Keratinocyte (primary cell): ENCODE measurements around the gene SHD. TPM values are rescaled to one million over a fixed set of nuclear protein-coding genes. Genes with fewer than 3 reads are reported as not detected.

Source experiments
- DNase-seq: peaks from one replicate; pipeline ENCODE4 v3.0.0-alpha.2; 2011; ENCODE audit warnings: low read depth, missing footprints, low spot score
- FAIRE-seq: peaks from 2 replicates; lab custom pipeline; 2011; peaks lifted over from hg19 to GRCh38; lab: Jason Lieb, UNC
- H2AFZ ChIP-seq: 2 replicates; pipeline ENCODE4 v1.6.0; 2012; ENCODE audit warnings: low read length, control low read depth, inconsistent platforms; ENCODE audit not compliant: control insufficient read depth
- H3K27ac ChIP-seq: 2 replicates; pipeline ENCODE4 v1.5.1; 2011; ENCODE audit warnings: low read length; ENCODE audit not compliant: control insufficient read depth, insufficient read depth
- H3K27me3 ChIP-seq: 3 replicates; pipeline ENCODE4 v1.6.0; 2011; ENCODE audit warnings: low read length; ENCODE audit not compliant: control insufficient read depth, insufficient read depth; ENCODE audit errors: extremely low read depth
- H3K36me3 ChIP-seq, 2 experiments: 2 replicates in 1 of 2; 3 replicates in 1 of 2; pipeline ENCODE4 v1.5.1; 2011; ENCODE audit warnings: low read length in 2 of 2, mild to moderate bottlenecking in 1 of 2; ENCODE audit not compliant: control insufficient read depth in 2 of 2, insufficient read depth in 2 of 2; ENCODE audit errors: extremely low read depth in 1 of 2
- H3K4me1 ChIP-seq: 3 replicates; pipeline ENCODE4 v1.5.1; 2011; ENCODE audit warnings: low read length; ENCODE audit not compliant: control insufficient read depth, insufficient read depth; ENCODE audit errors: extremely low read depth
- H3K4me2 ChIP-seq: 3 replicates; pipeline ENCODE4 v1.6.0; 2011; ENCODE audit warnings: low read depth, low read length; ENCODE audit not compliant: control insufficient read depth, insufficient read depth; ENCODE audit errors: extremely low read depth
- H3K4me3 ChIP-seq, 3 experiments: fragments of 200-600 bp in 1 of 3; sonication (generic) in 1 of 3; 2 replicates in 2 of 3; 3 replicates in 1 of 3; pipeline ENCODE4 v1.5.1; 2011 to 2016; ENCODE audit warnings: low read length in 3 of 3, mild to moderate bottlenecking in 3 of 3, control low read depth in 2 of 3, inconsistent platforms in 1 of 3, low read depth in 1 of 3, mixed read lengths in 1 of 3, mixed run types in 1 of 3, moderate library complexity in 1 of 3; ENCODE audit not compliant: control insufficient read depth in 2 of 3, insufficient read depth in 2 of 3; ENCODE audit errors: extremely low read depth in 1 of 3
- H3K79me2 ChIP-seq: 2 replicates; pipeline ENCODE4 v1.6.0; 2012; ENCODE audit warnings: low read length; ENCODE audit not compliant: control insufficient read depth, insufficient read depth
- H3K9ac ChIP-seq: 3 replicates; pipeline ENCODE4 v1.6.0; 2011; ENCODE audit warnings: low read length; ENCODE audit not compliant: control insufficient read depth, insufficient read depth; ENCODE audit errors: extremely low read depth
- H3K9me1 ChIP-seq: 3 replicates; pipeline ENCODE4 v1.6.0; 2011; ENCODE audit warnings: low read length; ENCODE audit not compliant: control insufficient read depth, insufficient read depth; ENCODE audit errors: extremely low read depth
- H3K9me3 ChIP-seq: 2 replicates; pipeline ENCODE4 v1.5.1; 2012; ENCODE audit warnings: low read depth, low read length; ENCODE audit not compliant: control insufficient read depth
- H4K20me1 ChIP-seq: 3 replicates; pipeline ENCODE4 v1.6.0; 2011; ENCODE audit warnings: low read length; ENCODE audit not compliant: control insufficient read depth, insufficient read depth; ENCODE audit errors: extremely low read depth
- CTCF ChIP-seq, 3 experiments: IDR thresholded peaks in 1 of 3; conservative IDR thresholded peaks in 1 of 3; optimal IDR thresholded peaks in 1 of 3; 2 replicates in 2 of 3; 3 replicates in 1 of 3; pipeline versions ENCODE3 to v1.5.1; 2011; ENCODE audit warnings: low read length in 3 of 3, mild to moderate bottlenecking in 3 of 3, moderate library complexity in 2 of 3, control low read depth in 1 of 3, inconsistent platforms in 1 of 3; ENCODE audit not compliant: insufficient read depth in 2 of 3; ENCODE audit errors: extremely low read depth in 1 of 3
- EZH2 ChIP-seq: IDR thresholded peaks from one replicate; pipeline ENCODE4 v1.6.1; 2012; ENCODE audit warnings: inconsistent platforms, mild to moderate bottlenecking, low read length, moderate library complexity
- dilution Hi-C: fragments of 300-500 bp; cut with MboI; formaldehyde crosslinking; loops from one replicate; pipeline ENCODE4 v1.7.0; 2020; ENCODE audit warnings: low sequenced_read_pairs; ENCODE audit not compliant: extremely low pct_ligation_motif_present
- polyA plus RNA-seq, 5 experiments: library from polyadenylated mRNA; depleted of rRNA in 3 of 5; stranded (reverse) in 3 of 5; stranded (forward) in 1 of 5; unstranded in 1 of 5; fragments of >200 nt; gene quantifications; 1 replicate in 1 of 5; 2 replicates in 3 of 5; 3 replicates in 1 of 5; pipeline versions ENCODE4 v1.2.1 to v1.2.3, GENCODE V29; 2011 to 2012; ENCODE audit warnings: missing spikeins in 2 of 5, low read depth in 1 of 5, low replicate concordance in 1 of 5

SHD gene
- polyA plus RNA-seq, 1 donor (not counting 4 experiments of a cell fraction or from before 2014, with no cell fraction given), result not detected

DNA sequence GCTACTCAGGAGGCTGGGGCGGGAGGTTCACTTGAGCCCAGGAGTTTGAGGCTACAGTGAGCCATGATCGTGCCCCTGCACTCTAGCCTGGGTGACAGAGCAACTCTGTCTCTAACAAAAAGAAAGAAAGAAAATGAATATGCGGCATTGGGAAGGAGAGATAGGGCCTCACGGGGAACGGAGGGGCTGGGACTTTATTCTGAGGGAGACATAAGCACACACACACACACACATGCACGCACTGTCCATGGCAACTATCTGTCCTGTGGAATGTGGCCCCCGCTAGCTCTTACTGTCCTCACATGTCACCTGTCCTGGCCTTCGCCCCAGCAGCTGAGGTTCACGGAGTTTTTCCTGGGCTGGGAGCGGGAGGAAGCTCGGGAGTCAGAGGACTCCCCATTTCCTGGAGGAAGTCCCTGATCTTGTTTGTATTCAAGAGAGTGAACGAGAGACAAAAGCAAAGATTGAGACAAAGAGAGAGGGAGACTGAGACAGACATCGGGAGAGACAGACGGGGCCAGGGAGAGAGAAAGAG lies 58.9 kb downstream of the SHD start:
- peak overlapping the region; percentile 80 for H3K9ac ChIP-seq
- no peaks in the 10 kb centered on the region for H4K20me1 ChIP-seq
- H3K9me3 ChIP-seq, result no peaks in the 10 kb centered on the region
- dilution Hi-C loops, result no loop called here
- peaks cover 0 to 5% of the 10 kb centered on the region in 2 experiments for H3K36me3 ChIP-seq
- H2AFZ ChIP-seq, result peak overlapping the region; percentile 85
- H3K4me2 ChIP-seq, result peak overlapping the region; percentile 95
- H3K79me2 ChIP-seq, result peaks cover 1% of the 10 kb centered on the region
- H3K9me1 ChIP-seq, result no peaks in the 10 kb centered on the region
- DNase-seq, result no peak
- H3K4me3 ChIP-seq, result peak overlapping the region; percentile 60 to 83 (median 65)
- peak overlapping the region; percentile 57 for H3K27ac ChIP-seq
- peak; percentile 13 for FAIRE-seq
- peaks cover 6% of the 10 kb centered on the region for H3K4me1 ChIP-seq
- TF ChIP-seq CTCF (optimal IDR thresholded peaks at IDR 0.05 in 1 of 3, IDR thresholded peaks at IDR 0.05 in 1 of 3, conservative IDR thresholded peaks at IDR 0.05 in 1 of 3; ENCODE audit: extremely low read depth in 1 of 3, insufficient read depth in 2 of 3, low read length in 3 of 3) (no peak), EZH2 (no peak)
- no peaks in the 10 kb centered on the region for H3K27me3 ChIP-seq

GRCh38 chr19:4338441-4339355 lies 59.6 kb downstream of the SHD start, which contains the start of gene STAP2:
Gene STAP2 (minus strand): TSS chr19:4338827. CDS start chr19:4338753, 74 bp downstream.
- peak within 1 kb of the TSS; percentile 57 for H3K27ac ChIP-seq

More at GRCh38 chr19:4338441-4339355, 59.6 kb downstream of the SHD start, which contains the start of gene STAP2:
- no peak for TF ChIP-seq CTCF (optimal IDR thresholded peaks at IDR 0.05 in 1 of 3, IDR thresholded peaks at IDR 0.05 in 1 of 3, conservative IDR thresholded peaks at IDR 0.05 in 1 of 3; ENCODE audit: extremely low read depth in 1 of 3, insufficient read depth in 2 of 3, low read length in 3 of 3)
- no peak for TF ChIP-seq EZH2
- dilution Hi-C loops, result no loop called here
- Histone ChIP-seq H3K9ac (peak within 1 kb of the TSS; percentile 80), H4K20me1 (no peaks in the 10 kb centered on the region), H3K9me3 (no peaks in the 10 kb centered on the region), H3K79me2 (peaks cover 1% of the 10 kb centered on the region), H3K36me3 (peaks cover 0 to 3% of the 10 kb centered on the region in 2 experiments), H3K9me1 (no peaks in the 10 kb centered on the region), H2AFZ (peak within 1 kb of the TSS; percentile 85), H3K27me3 (no peaks in the 10 kb centered on the region), H3K4me3 (peak within 1 kb of the TSS; percentile 60 to 83 (median 65)), H3K4me1 (peaks cover 9% of the 10 kb centered on the region), H3K4me2 (peak within 1 kb of the TSS; percentile 95)
- DNase-seq, result no peak
- peak; percentile 41 for FAIRE-seq

Other genes with a start within 250 kb of the SHD start
- gene ZBTB7A, start 212.4 kb upstream of the SHD start, polyA plus RNA-seq, result 3.7 to 9.8 TPM (median 7.2 TPM) in 3 replicates
- gene MAP2K2, start 155.1 kb upstream of the SHD start, polyA plus RNA-seq, result 61.8 to 97.9 TPM (median 89.5 TPM) in 3 replicates
- gene CREB3L3, start 125.6 kb upstream of the SHD start, polyA plus RNA-seq, result not detected in 3 replicates
- 14.6 to 28.6 TPM (median 17.4 TPM) in 3 replicates for gene SIRT6, start 96.7 kb upstream of the SHD start, polyA plus RNA-seq
- 0.02 to 0.15 TPM (median 0.07 TPM) in 3 replicates for gene ANKRD24, start 96.6 kb upstream of the SHD start, polyA plus RNA-seq
- gene EBI3, start 49.7 kb upstream of the SHD start, polyA plus RNA-seq, result 0.05 to 0.21 TPM in 2 of 3 replicates, not detected in the other
- 10.8 to 17.0 TPM (median 13.7 TPM) in 3 replicates for gene YJU2, start 32.2 kb upstream of the SHD start, polyA plus RNA-seq
- gene TMIGD2, start 23.1 kb downstream of the SHD start, polyA plus RNA-seq, result not detected in 3 replicates
- 0.35 to 1.8 TPM (median 0.49 TPM) in 3 replicates for gene FSD1, start 25.3 kb downstream of the SHD start, polyA plus RNA-seq
- 53.8 to 80.5 TPM (median 60.0 TPM) in 3 replicates for gene STAP2, start 59.6 kb downstream of the SHD start, polyA plus RNA-seq
- 4.2 to 4.7 TPM (median 4.6 TPM) in 3 replicates for gene MPND, start 64.3 kb downstream of the SHD start, polyA plus RNA-seq
- 47.4 to 61.0 TPM (median 52.7 TPM) in 3 replicates for gene SH3GL1, start 121.3 kb downstream of the SHD start, polyA plus RNA-seq
- 5.2 to 12.5 TPM (median 10.6 TPM) in 3 replicates for gene CHAF1A, start 123.4 kb downstream of the SHD start, polyA plus RNA-seq
- gene UBXN6, start 178.5 kb downstream of the SHD start, polyA plus RNA-seq, result 36.4 to 63.1 TPM (median 48.2 TPM) in 3 replicates
- 19.5 to 22.0 TPM (median 21.6 TPM) in 3 replicates for gene HDGFL2, start 193.0 kb downstream of the SHD start, polyA plus RNA-seq
- gene PLIN4, start 239.2 kb downstream of the SHD start, polyA plus RNA-seq, result 0.01 TPM in 1 of 3 replicates, not detected in the others